ENCODE results near the gene SGK1.
A peak's percentile ranks its signal among the peaks of the same experiment; 100 is the strongest.

Gene SGK1

GRCh38 chr6:134161041-134161440, 156.9 kb downstream of the SGK1 start:
- no peak overlapping the region for H3K4me3 ChIP-seq (ENCODE audit: low read depth, low read length)
- TF ChIP-seq, protein P1, sequence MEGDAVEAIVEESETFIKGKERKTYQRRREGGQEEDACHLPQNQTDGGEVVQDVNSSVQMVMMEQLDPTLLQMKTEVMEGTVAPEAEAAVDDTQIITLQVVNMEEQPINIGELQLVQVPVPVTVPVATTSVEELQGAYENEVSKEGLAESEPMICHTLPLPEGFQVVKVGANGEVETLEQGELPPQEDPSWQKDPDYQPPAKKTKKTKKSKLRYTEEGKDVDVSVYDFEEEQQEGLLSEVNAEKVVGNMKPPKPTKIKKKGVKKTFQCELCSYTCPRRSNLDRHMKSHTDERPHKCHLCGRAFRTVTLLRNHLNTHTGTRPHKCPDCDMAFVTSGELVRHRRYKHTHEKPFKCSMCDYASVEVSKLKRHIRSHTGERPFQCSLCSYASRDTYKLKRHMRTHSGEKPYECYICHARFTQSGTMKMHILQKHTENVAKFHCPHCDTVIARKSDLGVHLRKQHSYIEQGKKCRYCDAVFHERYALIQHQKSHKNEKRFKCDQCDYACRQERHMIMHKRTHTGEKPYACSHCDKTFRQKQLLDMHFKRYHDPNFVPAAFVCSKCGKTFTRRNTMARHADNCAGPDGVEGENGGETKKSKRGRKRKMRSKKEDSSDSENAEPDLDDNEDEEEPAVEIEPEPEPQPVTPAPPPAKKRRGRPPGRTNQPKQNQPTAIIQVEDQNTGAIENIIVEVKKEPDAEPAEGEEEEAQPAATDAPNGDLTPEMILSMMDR (IDR thresholded peaks at IDR 0.05; ENCODE audit: low read depth, low read length, missing control alignments) = no peak
- H3K36me3 ChIP-seq (replicated peaks) = no peaks in the 10 kb centered on the region
- in situ Hi-C loops (cut with HindIII; ENCODE audit: low pct_ligation_motif_present, low sequenced_read_pairs) = loop anchor here (10.0 kb wide), 1 partner anchor 664 kb away; no protein-coding TSS in a partner anchor
- no peaks in the 10 kb centered on the region for H3K27me3 ChIP-seq (replicated peaks)
- no peak for DNase-seq
- H3K27ac ChIP-seq = no peak overlapping the region

DNA sequence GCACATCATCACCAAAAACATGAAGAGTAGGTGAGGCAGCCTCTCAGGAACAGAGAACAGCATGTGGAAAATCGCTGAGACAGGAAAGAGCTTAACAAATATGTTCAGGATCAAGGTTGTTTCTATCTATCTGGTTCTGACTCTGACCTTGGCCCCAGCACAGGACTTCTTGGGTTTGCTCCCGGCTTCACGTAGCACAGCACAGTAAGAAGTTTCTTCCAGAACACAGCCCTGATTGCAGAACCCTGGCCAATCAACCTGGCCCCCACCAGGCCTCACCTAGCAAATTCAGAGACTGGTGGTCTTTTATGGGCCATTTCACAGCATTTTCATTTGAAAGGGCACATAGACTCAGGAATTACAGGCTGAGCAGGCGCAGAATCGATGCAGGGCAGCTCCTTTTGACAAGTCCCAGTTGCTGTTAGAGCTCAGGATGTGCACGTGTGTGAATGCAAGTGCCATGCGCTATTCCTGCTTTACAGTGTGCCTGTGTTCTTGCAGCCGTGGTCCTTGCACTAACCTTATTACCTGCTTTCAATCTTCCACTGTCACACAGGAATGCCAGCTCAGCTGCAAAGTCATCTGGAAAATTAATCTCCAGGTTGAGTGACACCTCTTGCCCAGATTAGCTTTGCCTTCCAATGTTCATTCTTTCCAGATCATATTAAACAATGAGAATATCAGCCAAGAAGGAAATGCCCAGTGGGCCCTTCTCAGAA, 165.0 kb downstream of the SGK1 start:
- no peaks in the 10 kb centered on the region for H3K36me3 ChIP-seq (replicated peaks)
- TF ChIP-seq, protein P1 (IDR thresholded peaks at IDR 0.05; ENCODE audit: low read depth, low read length, missing control alignments) = no peak
- H3K4me3 ChIP-seq (ENCODE audit: low read depth, low read length) = no peak overlapping the region
- in situ Hi-C loops (cut with HindIII; ENCODE audit: low pct_ligation_motif_present, low sequenced_read_pairs) = no loop called here
- no peak for DNase-seq
- no peak overlapping the region for H3K27ac ChIP-seq
- no peaks in the 10 kb centered on the region for H3K27me3 ChIP-seq (replicated peaks)

DNA sequence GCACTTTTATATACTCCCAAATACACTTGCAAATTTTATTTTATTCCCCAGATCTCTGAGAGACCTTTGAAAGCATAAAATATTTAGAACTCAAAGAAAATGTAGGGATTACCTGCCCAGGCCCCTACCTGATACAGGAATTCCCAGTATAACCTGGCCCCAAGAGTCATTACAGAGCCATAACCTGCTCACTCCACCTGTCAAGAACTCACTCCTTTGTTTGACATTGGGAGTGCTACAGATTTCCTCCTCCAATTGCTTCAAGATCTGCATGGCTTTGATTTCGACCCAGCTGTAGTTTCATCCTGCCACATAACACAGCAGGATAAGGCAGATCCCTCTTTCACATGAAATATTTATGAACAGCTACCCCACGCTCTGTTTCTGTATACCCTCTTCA, 169.3 kb downstream of the SGK1 start:
- H3K27ac ChIP-seq = no peak overlapping the region
- DNase-seq = no peak
- in situ Hi-C loops (cut with HindIII; ENCODE audit: low pct_ligation_motif_present, low sequenced_read_pairs) = no loop called here
- H3K27me3 ChIP-seq (replicated peaks) = no peaks in the 10 kb centered on the region
- TF ChIP-seq, protein P1 (IDR thresholded peaks at IDR 0.05; ENCODE audit: low read depth, low read length, missing control alignments) = no peak
- H3K36me3 ChIP-seq (replicated peaks) = no peaks in the 10 kb centered on the region
- H3K4me3 ChIP-seq (ENCODE audit: low read depth, low read length) = no peak overlapping the region

DNA sequence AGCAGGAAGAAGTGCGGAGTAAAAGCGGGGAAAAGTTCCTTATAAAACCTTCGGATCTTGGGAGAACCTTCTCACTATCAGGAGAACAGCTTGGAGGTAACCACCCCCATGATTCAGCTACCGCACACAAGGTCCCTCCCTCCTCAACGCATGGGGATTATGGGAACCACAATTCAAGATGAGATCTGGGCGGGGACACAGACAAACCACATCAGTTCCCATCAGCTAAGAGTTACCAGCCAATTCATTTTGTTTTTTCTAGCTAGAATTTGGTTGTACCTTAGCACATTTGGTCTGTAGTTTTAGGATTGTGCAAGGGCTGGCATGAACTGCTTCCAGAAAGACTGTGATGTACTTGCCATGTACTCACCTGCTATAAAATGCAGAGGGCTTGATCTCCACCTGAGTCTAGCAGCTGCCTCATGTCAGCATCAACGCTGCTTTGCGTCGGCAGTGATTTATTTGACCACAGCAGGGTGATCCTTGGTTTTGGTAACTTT, 170.8 kb downstream of the SGK1 start:
- H3K27ac ChIP-seq = no peak overlapping the region
- DNase-seq = no peak
- in situ Hi-C loops (cut with HindIII; ENCODE audit: low pct_ligation_motif_present, low sequenced_read_pairs) = no loop called here
- no peaks in the 10 kb centered on the region for H3K36me3 ChIP-seq (replicated peaks)
- no peaks in the 10 kb centered on the region for H3K27me3 ChIP-seq (replicated peaks)
- TF ChIP-seq, protein P1 (IDR thresholded peaks at IDR 0.05; ENCODE audit: low read depth, low read length, missing control alignments) = no peak
- H3K4me3 ChIP-seq (ENCODE audit: low read depth, low read length) = no peak overlapping the region

DNA sequence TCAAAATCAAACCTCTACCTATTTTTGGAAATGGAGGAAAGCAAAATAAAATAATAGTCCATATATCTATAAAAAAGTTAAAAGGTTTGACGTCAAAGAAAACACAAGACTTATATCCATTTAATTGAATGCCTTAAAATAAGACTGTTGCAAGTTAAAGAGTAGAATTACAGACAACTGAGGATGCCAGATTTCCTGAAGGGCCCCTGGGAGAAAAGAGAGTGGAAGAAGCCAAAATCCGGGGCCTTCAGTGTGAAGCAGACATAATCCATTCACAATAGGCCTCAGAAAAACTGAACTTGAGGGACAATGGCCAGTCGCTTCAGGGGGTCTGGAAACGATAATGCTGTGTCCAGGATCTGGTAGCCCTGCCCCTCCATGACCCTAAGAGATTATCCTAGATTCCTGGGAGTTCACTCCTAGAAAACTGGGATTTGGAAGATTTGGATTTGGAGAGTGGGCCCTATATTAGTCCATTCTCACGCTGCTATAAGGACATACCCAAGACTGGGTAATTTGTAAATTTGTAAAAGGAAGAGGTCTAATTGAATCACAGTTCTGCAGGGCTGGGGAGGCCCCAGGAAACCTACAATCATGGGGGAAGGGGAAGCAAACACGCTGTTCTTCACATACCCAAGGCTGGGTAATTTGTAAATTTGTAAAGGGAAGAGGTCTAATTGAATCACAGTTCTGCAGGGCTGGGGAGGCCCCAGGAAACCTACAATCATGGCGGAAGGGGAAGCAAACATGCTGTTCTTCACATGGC, 171.5 kb downstream of the SGK1 start:
- TF ChIP-seq, protein P1 (IDR thresholded peaks at IDR 0.05; ENCODE audit: low read depth, low read length, missing control alignments) = no peak
- H3K27me3 ChIP-seq (replicated peaks) = no peaks in the 10 kb centered on the region
- H3K27ac ChIP-seq = peak overlapping the region; percentile 9
- no peak for DNase-seq
- in situ Hi-C loops (cut with HindIII; ENCODE audit: low pct_ligation_motif_present, low sequenced_read_pairs) = no loop called here
- H3K36me3 ChIP-seq (replicated peaks) = no peaks in the 10 kb centered on the region
- no peak overlapping the region for H3K4me3 ChIP-seq (ENCODE audit: low read depth, low read length)
